H4 (cell line): ENCODE data around the gene NUDC. TPM values are rescaled to one million over a fixed set of nuclear protein-coding genes. Genes with fewer than 3 reads are reported as not detected.
"Not testable (repeated sequence)": the region's sequence is repeated elsewhere in the genome, so short reads cannot be mapped to it uniquely, and the experiment has no call there.

Experiments
- DNase-seq: peaks from one replicate; pipeline ENCODE4 v3.0.0-alpha.2; 2015; ENCODE audit warnings: low spot score
- total RNA-seq: library from RNA; depleted of rRNA; stranded (reverse); fragments of >200 nt; shearing (Covaris generic); gene quantifications from 2 replicates; pipeline ENCODE4 v1.2.3, GENCODE V29; 2014

The NUDC gene
- total RNA-seq, 1 experiment from 2014 or later, result 55.1 TPM

DNA sequence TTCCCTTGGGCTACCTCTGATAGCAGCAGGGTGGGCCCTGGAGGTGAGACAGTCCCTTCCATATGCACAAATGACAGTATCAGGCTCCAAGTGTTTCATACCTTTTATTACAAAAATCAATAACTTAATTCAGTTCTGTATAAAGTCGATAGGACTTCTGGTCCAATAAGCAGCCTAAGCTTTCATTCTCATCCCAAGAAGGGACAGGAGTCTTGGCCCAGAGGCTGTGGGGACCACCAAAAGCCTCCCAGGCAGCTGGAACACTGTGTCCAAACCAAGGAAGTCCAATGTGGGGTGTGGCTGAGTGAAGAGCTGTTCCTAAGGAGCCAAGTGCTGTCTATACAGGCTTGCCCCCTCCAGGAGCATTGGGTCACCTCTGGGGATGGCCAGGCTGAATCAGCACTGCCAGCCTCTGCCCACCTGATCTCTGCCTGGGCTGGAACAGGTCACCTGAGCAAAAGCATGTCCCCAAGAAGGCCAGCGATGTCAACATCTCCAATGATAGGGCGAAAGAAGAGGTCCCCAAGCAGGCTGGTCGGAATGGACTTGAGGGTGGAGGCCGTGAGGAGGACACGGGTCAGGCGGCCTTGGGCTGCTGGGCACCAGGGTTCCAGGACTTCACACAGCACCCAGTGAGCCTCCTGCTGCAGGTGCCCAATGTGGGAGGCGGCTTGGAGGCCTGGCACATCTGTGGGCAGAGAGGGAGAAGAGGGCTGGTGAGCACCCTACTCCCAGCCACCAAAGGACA, 10.0 kb upstream of the NUDC start:
- DNase-seq, result no peak

DNA sequence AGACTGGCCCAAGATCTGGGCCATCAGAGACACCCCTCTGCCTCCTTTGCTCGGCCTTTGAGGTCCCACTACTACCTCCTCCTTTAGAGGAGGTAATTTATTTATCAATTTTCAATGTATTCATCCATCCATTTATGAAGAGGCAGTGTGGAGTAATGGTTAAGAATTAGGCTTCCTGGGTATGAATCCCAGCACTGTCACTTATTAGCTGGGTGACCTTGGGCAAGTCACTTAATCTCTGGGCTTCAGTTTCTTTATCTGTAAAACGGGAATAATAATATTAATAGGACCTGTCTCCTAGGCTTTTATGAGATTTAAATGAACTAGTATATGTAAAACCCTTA, 9.4 kb upstream of the NUDC start:
- no peak for DNase-seq

DNA sequence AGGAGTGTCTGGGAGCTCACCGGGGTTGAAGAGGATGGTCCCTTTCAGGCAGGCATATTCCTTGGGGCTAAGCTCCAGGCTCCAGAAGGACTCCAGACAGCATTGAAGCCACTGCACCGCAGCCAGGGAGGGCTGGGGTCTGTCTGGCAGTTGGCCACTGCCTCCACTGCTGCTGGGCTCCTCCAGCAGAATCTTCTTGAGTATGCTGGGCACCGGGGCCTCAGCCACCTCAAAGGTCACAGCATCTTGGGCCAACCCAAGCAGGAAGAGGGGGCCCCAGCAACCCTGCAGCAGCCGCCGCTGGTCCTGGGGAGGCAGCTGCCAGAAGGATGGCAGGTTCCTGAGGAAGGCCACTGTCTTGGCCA, 8.2 kb upstream of the NUDC start:
- no peak for DNase-seq

DNA sequence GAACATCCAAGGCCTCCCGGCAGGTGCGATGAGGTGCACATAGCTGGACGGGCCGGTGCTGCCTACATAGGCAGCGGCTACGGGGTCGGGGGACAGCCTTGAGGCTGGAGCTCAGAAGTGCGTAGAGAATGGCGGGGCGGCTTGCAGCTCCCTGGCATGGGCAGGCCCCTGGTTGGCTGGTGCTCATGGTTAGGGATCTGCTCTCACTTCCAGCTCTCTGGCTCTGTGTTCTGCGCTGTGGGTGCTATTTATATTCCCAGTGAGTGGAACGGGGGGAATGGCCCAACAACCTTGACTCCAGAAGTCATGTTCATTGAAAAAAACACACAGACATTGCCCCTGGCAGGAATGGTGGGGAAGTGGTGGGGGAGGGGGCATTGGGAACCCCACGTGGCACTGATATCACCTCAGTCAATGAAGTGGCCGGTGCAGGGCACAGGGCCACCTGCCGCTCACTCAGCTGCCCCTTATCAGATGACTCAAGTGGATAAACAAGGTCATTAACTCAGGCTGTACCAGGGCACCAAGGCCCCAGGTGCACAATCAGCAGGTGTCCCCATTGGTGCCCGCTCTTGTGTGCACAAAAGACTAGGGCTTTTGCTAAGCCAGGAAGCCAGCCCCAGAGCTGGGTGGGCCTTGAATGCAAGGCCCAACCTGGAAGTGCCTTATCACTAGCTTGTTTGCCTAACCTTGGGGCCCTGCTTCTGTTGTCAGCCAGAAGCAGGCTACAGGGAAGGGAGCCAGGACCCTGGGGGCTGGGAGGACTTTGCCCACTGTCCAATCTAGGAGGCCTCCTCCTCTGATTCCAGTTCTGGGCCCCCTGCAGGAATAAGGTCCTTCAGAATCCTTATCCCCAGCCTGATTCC, 7.6 kb upstream of the NUDC start, which contains the start of gene NR0B2:
TSS of gene NR0B2 (minus strand) at position 222 of the 866 bp plus-strand sequence. CDS start at position 187, 35 bp downstream.
- DNase-seq, result no peak

DNA sequence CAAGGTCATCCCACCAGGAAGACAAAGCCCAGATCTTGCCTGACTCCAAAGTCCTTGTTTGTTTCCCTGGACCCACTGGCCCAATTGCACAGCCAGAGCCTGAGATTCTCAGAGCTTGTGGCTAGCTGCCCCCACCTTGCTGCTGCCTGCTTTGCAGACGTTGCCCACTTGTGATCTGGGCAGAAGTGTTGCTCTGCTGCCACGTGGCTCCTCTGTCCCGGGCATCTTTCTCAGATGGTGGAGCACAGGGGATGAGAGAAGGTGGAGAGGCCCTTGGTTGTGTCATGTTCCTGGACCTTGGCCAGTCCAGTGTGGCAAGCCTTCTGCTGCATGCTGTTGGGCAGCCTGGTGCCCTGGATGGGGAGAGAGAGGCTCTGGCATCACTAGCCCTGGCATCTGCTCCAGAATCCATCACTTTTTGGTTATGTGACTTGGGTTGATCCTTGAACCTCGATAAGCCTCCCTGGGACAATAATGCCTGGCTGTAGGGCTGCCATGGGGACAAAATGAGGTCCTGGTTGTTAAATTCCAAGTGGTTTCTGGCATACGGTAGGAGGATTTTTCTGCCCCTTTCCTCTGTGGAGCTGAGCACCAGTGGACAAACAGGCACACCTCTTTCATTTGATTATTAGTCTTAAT, 6.2 kb upstream of the NUDC start:
- DNase-seq, result no peak

DNA sequence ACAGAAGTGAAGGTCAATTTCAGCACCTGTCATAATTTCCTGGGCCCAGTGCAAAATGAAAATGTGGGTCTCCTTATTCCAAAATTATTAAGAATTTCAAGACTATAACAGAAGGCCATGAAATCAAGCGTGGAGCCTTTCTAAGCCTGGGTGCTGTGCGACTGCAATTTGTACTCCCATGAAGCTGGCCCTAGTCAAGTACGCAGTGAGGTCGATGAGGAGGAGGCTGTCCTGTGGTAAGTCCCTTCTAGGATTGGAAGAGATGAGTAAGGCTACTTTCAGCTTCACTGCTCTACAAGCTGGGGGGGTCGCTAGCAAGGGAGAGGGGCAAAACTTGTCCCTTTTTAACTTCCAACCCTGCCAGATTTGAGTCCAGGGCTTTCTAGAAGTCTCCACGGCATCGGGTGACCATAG, 410 bp upstream of the NUDC start:
- DNase-seq, result no peak

DNA sequence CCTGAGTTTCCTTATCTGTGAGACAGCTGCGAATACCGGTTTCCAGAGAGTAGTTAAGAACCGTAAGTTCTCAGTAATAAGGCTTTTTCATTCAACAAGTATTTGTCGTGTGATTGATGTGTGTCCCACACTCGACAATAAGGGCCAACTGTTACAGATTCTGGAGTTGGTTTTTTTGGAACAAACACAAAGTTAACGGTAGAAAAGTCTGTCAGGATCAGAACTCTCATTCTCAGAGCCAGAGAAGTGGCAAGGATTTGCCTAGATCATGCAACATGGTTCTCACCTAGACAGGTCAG, 837 bp downstream of the NUDC start:
- DNase-seq, result no peak

DNA sequence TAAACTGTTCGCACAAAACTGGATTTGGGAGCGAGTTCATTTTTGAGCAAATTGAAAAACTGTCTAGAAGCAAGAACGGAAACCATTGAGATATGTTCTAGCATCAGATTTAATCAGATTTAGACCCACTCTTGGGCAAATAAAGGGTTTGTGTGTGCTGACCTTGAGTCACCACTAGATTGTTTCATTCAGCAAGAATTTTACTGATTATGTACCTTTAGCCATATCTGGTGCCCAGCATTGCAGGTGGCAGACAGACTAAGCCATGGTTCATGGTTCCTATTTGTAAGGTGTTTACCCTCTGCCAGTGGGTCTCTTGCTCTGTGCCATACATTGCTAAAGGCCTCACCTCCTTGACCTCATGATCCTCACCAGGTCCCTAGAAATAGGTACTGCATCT, 1.4 kb downstream of the NUDC start:
- no peak for DNase-seq

DNA sequence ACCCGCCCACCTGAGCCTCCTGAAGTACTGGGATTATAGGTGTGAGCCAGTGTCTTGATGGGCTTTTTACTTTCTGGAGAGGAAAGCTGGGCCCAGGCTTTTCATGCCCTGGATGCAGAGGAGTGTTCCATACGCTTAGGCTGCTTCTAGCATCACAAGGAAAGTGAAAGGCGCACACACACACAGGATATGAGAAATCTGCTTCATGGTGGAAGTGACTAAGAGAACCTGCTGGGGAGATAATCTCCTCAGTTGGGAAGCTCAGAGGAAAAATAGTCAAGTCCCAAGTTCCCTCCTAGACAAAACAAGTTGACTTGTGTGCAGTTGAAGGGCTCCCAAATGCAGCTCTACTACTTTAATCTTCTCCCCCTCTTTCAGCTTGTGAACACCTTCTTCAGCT, 2.2 kb downstream of the NUDC start:
- DNase-seq, result no peak

DNA sequence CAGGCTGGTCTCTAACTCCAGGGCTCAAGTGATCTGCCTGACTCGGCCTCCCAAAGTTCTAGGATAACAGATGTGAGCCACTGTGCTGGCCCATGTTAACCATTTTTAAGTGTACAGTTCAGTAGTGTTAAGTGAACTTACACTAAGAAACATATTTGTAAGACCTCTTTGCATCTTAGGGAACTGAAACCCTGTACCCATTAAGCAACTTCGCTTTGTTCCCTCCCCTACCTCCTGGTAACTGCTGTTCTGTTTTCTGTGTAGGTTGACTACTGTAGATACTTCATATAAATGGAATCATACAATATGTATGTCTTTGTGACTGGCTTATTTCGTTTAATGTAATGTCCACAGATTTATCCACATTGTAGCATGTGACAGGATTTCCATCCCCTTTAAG, 11.0 kb downstream of the NUDC start:
- DNase-seq, result no peak

DNA sequence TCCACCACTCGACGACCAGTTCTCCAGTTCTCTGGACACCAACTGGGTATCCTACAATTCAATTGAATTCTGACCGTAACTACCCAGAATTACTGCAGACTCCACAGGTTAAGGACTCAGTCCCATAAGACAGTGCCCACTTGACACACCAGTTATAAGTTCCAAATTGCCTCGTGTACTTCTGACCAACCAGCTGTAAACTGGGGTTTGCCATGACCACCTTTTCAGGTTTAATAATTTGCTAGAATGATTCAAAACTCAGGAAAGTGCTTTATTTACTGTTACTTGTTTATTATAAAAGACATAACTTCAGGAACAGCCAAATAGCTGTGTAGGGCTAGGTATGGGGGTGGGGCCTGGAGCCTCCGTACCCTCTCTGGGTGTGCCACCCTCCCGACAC, 15.3 kb downstream of the NUDC start:
- no peak for DNase-seq

DNA sequence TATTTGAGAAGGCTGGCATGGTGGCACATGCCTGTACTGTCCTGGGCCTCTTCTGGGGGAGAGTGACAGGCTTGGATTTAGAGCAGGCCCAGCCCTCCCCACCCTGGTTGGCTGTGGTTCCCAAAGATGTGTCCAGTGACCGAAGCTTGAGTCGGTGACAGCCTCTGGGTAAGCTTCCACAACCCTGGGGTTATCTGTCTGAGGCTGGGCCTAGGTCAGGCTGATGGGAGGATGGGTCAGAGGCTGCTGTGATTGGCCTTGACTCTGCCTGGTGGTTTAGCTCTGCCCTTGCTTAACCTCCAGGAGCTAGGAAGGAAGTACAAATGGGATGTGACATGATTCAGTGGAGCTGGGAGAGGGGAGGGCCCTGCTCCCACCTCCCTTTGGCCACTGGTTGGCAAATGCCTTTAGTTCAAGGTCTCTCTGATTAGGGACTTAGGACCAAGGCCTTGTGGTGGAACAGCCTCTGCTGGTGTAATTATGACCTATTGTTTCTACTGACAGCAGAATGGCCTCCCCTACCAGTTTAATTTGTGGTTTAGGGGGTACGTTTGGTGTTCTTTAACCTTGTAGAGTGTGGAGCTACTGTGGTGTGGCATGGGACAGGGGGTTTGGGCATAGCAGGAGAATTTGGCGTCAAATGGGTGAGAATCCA, 16.6 kb downstream of the NUDC start:
- no peak for DNase-seq

DNA sequence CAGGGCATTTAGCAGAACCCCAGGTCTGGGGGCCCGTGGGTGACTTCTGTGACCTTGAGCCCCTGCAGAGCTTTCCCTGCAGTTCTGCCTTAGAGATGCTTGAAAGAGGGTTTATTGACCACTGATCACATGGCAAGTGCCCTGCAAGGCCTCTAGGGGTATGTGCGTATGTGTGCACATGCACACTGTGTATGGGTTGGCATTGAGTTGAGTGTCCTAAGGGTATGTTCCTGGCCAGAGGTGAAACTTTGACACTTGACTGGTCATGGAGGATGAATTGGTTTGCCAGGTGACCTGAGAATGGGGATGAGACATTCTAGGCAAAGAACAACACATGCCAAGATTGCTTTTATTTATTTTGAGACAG, 17.1 kb downstream of the NUDC start:
- no peak for DNase-seq

DNA sequence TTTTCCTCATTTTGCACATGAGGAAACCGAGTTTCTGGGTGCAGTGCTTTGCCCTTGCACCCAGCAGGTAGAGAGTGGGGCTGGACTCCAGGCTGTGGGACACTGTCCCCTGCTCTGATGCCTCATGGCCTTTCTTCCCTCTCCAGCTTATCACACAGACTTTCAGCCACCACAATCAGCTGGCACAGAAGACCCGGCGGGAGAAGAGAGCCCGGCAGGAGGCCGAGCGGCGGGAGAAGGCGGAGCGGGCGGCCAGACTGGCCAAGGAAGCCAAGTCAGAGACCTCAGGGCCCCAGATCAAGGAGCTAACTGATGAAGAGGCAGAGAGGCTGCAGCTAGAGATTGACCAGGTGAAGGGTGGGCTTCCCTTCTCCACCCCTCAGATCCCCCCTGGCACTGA, 19.8 kb downstream of the NUDC start:
- no peak for DNase-seq

DNA sequence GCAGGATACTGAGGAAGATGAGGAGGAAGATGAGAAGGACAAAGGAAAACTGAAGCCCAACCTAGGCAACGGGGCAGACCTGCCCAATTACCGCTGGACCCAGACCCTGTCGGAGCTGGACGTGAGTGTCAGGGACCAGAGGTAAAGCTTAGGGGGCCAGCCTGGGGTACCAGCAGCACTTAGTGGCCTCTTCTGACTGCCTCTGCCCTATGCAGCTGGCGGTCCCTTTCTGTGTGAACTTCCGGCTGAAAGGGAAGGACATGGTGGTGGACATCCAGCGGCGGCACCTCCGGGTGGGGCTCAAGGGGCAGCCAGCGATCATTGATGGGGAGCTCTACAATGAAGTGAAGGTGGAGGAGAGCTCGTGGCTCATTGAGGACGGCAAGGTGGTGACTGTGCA, 21.1 kb downstream of the NUDC start:
- DNase-seq, result no peak

DNA sequence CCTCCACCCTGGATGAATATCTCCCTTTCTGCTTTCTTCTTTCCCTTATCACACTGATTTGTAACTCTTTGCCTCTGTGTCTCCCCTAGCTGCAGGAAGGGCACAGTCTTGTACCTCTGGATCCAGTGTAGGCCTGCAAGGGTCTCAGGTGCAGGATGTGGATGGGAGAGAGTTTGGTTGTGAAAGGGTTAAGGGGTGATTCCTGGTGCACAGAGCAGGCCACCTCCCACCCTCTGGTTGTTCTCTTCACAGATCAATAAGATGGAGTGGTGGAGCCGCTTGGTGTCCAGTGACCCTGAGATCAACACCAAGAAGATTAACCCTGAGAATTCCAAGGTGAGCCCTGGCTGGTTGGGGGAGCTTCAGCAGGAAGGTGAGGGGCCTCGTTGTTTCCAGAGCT, 23.6 kb downstream of the NUDC start:
- no peak for DNase-seq

DNA sequence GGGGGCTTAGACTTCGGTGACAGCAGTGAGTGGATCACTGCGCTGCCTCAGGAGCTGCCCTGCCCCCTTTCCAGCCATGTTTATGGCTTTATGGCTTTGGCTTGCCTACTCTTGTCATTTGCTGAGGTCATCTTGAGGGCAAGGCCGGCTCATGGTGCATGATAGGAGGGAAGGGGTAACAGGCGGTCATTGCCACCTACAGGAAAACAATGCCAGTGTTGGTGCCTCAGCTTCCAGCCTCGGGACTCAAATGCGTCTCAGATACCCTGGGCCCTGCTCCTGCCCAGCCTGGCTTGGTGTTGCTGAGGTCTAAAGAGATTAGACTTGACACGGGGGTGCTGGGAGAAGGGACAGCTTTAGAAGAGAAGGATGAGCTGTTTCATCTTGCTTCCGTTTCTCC, 24.2 kb downstream of the NUDC start:
- no peak for DNase-seq

DNA sequence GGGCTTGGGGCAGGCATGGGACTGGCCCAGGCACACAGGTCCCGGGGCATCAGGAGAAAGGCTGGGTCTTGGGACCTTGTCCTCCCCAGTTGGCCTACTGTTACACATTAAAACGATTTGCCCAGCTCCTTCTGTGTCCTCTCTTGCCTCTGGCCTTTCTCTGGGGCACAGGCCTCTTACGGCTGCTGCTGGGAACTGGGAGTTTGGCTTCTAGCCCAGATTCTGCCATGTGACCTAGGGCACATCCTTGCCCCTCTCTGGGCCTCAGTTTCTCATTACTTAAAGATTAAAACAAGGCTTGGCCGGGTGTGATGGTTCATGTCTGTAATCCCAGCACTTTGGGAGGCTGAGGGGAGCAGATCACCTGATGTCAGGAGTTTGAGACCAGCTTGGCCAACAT, 24.7 kb downstream of the NUDC start:
- DNase-seq, result no peak

DNA sequence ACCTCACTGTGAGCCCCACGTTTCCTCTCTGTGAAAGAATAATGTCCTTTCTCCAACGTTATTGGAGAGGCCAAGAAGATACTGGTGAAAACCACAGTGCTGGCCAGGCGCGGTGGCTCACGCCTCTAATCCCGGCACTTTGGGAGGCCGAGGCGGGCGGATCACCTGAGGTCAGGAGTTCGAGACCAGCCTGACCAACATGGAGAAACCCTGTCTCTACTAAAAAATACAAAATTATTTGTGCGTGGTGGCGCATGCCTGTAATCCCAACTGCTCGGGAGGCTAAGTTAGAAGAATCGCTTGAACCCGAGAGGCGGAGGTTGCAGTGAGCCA, 27.1 kb downstream of the NUDC start:
- DNase-seq, result not testable (repeated sequence)

DNA sequence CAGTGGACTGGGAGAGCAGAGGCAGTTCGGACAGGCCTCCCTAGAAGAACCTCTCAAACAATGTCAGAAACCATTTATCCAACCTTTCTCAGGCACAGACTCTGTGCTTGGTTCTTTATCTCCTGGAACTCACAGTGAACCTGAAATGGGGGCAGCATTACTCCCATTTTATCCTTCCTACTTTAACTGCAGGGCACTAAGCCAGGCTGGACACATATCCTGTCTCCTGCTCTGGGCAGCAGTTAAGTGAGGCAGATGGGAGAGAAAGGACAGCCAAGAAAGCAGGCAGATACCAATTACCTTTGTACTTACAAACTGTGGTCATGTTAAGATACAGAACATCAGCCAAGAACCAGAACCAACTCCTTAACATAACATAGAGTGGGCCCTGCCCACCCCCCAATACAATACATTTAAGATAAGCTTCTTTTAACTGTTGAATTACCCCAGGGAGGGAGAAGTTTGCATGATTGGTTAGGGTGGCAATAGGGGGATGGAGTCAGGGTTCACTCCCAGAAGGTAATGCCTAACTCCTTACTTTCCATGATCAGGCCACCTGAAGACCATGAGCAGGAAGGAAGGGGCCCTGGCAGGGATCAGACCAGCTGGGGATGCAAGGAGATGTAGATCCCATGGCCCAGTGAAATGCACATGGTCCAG, 27.9 kb downstream of the NUDC start:
- no peak for DNase-seq

DNA sequence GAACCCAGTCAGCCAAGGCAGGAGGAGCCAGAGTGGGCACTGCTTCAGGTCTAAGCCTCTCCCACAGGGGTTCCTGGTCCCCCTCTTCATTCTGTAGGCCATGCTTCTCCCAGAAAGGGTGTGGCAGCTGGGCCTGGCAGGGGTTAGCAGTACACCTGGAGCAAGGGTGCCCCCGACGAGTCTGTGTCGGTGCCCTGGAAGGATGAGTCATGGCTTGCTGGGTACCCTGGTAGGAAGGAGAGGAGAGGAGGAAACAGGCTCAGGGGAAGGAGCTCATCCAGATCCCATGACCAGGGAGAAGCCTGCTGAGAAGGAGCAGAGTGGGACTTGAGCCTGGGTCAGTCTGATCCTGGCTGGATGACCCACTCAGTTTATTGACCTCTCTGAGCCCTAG, 28.4 kb downstream of the NUDC start:
- no peak for DNase-seq

DNA sequence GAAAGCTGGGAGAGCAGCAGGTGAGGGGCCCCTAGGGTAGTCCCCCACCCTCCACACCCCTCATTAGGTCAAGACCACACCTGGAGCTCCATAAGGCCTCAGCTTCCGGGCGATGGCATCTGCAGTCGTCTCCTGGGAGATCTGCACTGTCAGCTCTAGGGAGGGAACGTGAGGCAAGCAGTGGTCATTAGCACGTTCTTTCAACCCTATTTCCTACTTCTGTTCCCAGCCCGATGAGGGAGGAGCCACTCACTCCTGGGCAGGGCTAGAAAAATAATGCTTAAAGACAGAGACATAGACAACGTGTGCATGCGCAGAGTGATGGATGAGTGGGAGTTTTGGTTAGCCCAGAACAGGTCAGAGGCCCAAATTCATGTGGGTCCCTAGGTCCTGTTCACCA, 29.1 kb downstream of the NUDC start:
- DNase-seq, result no peak
